Cardiac muscle cell (in vitro differentiated cells and primary cell): ENCODE data around the gene FIGN. TPM values are rescaled to one million over a fixed set of nuclear protein-coding genes. Genes with fewer than 3 reads are reported as not detected.

Experiments
- DNase-seq, 2 donors: peaks; one replicate each; pipeline versions ENCODE4 v3.0.0 to v3.0.0-alpha.2; 2010 to 2017; ENCODE audit warnings: low read depth in 1 of 2, low spot score in 1 of 2
- H3K27ac ChIP-seq: fragments of 200-600 bp; sonication (generic); 2 replicates; pipeline ENCODE4 v1.5.1; 2016
- H3K27me3 ChIP-seq: fragments of 200-600 bp; sonication (generic); 2 replicates; pipeline ENCODE4 v1.6.0; 2016; ENCODE audit warnings: control low read depth
- H3K36me3 ChIP-seq: fragments of 200-600 bp; sonication (generic); 2 replicates; pipeline ENCODE4 v1.5.1; 2016; ENCODE audit warnings: control low read depth
- H3K4me1 ChIP-seq: fragments of 200-600 bp; sonication (generic); 2 replicates; pipeline ENCODE4 v1.8.1; 2017; ENCODE audit warnings: low read depth, mild to moderate bottlenecking, mixed run types
- H3K4me3 ChIP-seq: fragments of 200-600 bp; sonication (generic); 2 replicates; pipeline ENCODE4 v1.5.1; 2016; ENCODE audit warnings: mild to moderate bottlenecking
- H3K9me3 ChIP-seq: fragments of 200-600 bp; sonication (generic); 2 replicates; pipeline ENCODE4 v1.5.1; 2017; ENCODE audit warnings: low read depth, mild to moderate bottlenecking, control low read depth
- CTCF ChIP-seq: IDR thresholded peaks from 2 replicates; pipeline ENCODE4 v1.5.1; 2012; ENCODE audit warnings: low read depth, mild to moderate bottlenecking, low read length
- polyA plus RNA-seq: library from polyadenylated mRNA; unstranded; fragments of >200 nt; fragmentation: Nextera tagmentation; extraction: Ambion mirVana; gene quantifications from 2 replicates; pipeline ENCODE4 v1.2.1, GENCODE V29; 2016
- total RNA-seq: library from RNA; depleted of rRNA; stranded (reverse); fragments of >200 nt; gene quantifications from 2 replicates; pipeline ENCODE4 v1.2.3, GENCODE V29; 2016

Gene FIGN
- total and polyA plus RNA-seq, 2 experiments from 2014 or later: 12.6 to 51.0 TPM

GRCh38 chr2:163607630-163608029 lies 128.2 kb downstream of the FIGN start:
- Histone ChIP-seq H3K36me3 (peaks cover 20% of the 10 kb centered on the region), H3K27me3 (no peaks in the 10 kb centered on the region), H3K9me3 (no peaks in the 10 kb centered on the region), H3K4me1 (peaks cover 44% of the 10 kb centered on the region), H3K27ac (no peak overlapping the region), H3K4me3 (no peak overlapping the region)
- no peak for DNase-seq
- TF ChIP-seq CTCF: no peak

GRCh38 chr2:163606878-163607277 lies 128.9 kb downstream of the FIGN start:
- H3K4me3 ChIP-seq: no peak overlapping the region
- no peaks in the 10 kb centered on the region for H3K27me3 ChIP-seq
- peaks cover 20% of the 10 kb centered on the region for H3K36me3 ChIP-seq
- no peak for DNase-seq
- no peaks in the 10 kb centered on the region for H3K9me3 ChIP-seq
- peaks cover 49% of the 10 kb centered on the region for H3K4me1 ChIP-seq
- no peak overlapping the region for H3K27ac ChIP-seq
- no peak for TF ChIP-seq CTCF

GRCh38 chr2:163605779-163606178 lies 130.0 kb downstream of the FIGN start:
- no peak for TF ChIP-seq CTCF
- Histone ChIP-seq H3K4me3 (no peak overlapping the region), H3K9me3 (no peaks in the 10 kb centered on the region), H3K4me1 (peaks cover 57% of the 10 kb centered on the region), H3K27me3 (no peaks in the 10 kb centered on the region), H3K36me3 (peaks cover 12% of the 10 kb centered on the region), H3K27ac (no peak overlapping the region)
- no peak for DNase-seq

- Histone ChIP-seq H3K4me3 (no peak overlapping the region), H3K27ac (peak overlapping the region; percentile 55), H3K36me3 (peaks cover 5% of the 10 kb centered on the region), H3K4me1 (peaks cover 65% of the 10 kb centered on the region), H3K9me3 (no peaks in the 10 kb centered on the region), H3K27me3 (no peaks in the 10 kb centered on the region)
- DNase-seq: peak in 1 of 2 donors; percentile 55
- no peak for TF ChIP-seq CTCF
Observed at GRCh38 chr2:163604941-163605555, 130.8 kb downstream of the FIGN start.

GRCh38 chr2:163602196-163602595 lies 133.6 kb downstream of the FIGN start:
- TF ChIP-seq CTCF: no peak

GRCh38 chr2:163601377-163601776 lies 134.4 kb downstream of the FIGN start:
- H3K9me3 ChIP-seq: no peaks in the 10 kb centered on the region
- no peak overlapping the region for H3K27ac ChIP-seq
- no peaks in the 10 kb centered on the region for H3K36me3 ChIP-seq
- no peak overlapping the region for H3K4me3 ChIP-seq
- no peak for DNase-seq
- TF ChIP-seq CTCF: no peak
- no peaks in the 10 kb centered on the region for H3K27me3 ChIP-seq
- H3K4me1 ChIP-seq: peaks cover 62% of the 10 kb centered on the region

More at GRCh38 chr2:163602196-163602595, 133.6 kb downstream of the FIGN start:
- no peak overlapping the region for H3K4me3 ChIP-seq
- H3K36me3 ChIP-seq: no peaks in the 10 kb centered on the region
- peak in 1 of 2 donors; percentile 43 for DNase-seq
- H3K9me3 ChIP-seq: no peaks in the 10 kb centered on the region
- no peaks in the 10 kb centered on the region for H3K27me3 ChIP-seq
- H3K4me1 ChIP-seq: peaks cover 62% of the 10 kb centered on the region
- H3K27ac ChIP-seq: peak overlapping the region; percentile 11
